ENCODE measurements around the gene AP3B1.

AP3B1 gene

DNA sequence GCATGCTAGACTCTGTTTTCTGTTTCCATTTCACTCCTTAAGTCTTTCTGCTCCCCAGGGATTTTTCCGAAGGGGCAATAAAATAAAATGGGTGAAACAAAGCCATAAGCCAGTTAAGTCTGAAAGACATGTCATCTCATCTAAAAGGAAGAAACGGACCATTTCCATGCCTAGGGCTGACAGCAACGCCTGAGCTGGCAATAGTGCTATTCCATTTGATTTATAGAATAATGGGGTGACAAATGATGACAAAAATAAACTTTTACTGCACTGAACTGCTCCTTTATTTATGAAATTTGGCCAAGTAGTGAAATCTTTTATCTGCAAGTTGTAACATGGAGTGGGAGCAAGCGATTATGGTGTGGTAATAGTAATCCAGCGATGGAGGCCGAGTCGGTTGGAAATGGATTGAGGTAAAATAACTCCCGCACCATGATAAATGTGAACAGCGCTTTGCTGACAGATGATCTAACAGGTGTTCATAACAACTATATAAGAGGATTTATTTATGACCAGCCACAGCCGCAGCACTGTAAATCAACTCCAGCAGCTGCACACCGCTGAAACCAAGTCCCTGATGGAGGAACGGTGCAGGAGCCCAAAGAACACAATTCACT, 298.6 kb downstream of the AP3B1 start:
- DNase-seq, result no peak

GRCh38 chr5:77994943-77995342, 299.6 kb downstream of the AP3B1 start:
- no peak for DNase-seq

DNA sequence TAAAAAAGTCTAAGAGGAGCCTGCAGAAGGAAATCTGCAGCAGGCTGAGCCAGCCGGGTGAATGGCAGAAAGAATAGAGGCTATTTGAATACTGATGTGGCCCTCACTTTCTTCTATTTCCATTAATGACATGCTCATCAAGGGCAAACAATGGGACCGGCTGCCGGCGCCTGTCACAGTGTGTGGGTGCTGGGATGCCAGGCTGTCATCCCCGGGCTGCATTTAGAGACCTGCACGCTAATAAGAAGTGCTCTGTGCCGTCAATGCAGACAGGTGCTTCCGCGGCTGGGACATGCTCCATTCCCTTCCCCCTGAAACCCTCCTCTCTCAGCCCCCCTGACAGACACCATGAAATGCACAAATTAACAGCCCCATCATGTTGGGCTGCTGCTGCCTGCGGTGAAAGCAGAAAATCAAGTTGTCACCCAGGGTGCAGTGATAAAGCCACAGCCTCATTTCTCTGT, 300.6 kb downstream of the AP3B1 start:
- no peak for DNase-seq

DNA sequence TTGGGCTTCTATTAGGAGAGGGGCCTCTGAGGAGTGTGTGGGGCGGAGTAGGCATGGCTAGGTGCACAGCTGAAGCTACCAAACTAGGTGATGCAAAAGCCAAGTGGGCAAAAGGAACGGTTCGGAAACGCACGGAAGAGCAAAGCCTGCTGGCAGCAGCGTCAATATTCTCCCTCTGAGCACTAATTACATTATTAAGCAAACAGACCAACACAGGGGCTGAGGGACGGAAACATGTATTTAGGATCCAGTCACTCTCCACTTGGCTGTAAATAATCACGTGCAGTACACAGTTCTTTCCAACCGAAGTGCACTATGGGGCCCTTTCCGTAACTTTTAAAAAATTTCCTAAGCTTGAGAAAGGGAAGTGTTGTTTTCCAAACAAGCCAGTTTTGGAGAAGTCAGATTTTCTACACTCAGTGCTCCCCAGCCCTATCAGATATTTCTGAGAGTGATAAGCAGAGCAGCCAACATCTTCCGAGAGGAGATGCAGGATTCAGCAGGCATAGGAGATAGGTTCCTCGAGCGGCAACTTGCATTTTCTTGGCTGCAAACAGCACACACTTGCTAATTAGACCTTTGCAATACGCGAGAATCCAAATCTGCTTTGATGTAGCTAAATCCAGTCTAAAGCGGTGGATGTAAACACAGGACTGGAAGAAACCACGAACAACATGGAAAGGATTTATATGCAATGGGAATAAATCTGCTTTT, 301.2 kb downstream of the AP3B1 start:
- DNase-seq, result no peak

DNA sequence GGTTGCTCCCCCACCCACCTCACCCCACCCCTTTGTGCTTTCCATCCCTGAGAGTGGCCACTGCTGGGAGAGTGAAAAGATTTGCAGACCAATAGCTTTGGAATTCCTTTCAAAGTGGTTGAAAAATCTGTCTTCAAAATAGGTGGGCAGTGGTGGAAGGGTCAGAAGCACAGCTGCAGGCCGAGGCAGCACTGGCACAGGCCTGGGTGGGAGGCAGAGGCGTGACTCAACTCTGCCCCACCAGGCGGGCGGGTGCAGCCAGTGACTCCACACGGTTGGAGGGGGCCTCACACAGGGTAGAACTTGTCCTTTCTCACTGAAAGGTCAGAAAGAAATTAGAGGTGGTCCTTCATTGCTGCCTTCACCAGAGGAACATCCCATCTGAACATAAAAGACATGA, 303.4 kb downstream of the AP3B1 start:
- no peak for DNase-seq

GRCh38 chr5:77990020-77990419, 304.5 kb downstream of the AP3B1 start:
- no peak for DNase-seq

DNA sequence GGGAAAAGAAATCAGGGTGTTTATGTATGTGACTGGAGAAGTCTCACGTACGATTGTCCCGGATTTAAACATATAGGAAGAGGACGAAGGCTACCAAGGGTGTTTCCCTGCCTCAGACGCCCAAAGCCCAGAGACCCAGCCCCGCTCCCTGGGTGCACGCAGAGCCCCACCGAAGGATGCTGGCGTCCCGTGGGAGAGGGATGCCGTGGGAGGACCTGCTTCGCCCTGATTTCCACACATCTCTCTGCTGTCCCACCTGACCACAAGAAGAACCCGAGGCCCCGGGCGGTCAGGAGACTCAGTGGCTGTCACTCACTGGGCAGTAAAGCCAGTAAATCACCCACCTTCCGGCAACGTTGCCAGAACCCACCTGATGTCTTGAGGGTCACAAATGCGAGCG, 306.5 kb downstream of the AP3B1 start:
- no peak for DNase-seq

GRCh38 chr5:77987331-77987730, 307.2 kb downstream of the AP3B1 start:
- DNase-seq, result no peak

DNA sequence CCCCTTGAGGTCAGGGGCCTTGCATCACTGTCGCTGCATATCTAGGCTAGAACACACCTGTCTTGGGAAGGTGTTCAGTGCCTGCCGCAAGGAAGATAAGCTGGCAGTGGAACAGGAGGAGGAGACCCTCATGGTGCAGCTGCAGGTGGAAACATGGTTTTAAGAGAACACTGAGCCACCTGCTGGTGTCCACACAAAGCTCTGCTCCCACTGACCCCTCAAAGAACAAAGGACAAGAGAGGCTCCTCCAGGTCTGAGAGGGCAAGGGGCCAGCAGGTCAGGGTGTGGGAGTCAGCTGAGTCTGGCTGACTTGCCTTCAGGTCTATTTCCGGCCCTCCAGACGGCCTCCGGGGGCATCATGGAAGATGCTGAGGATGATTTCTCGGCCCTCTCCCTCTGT, 308.2 kb downstream of the AP3B1 start:
- DNase-seq, result no peak

DNA sequence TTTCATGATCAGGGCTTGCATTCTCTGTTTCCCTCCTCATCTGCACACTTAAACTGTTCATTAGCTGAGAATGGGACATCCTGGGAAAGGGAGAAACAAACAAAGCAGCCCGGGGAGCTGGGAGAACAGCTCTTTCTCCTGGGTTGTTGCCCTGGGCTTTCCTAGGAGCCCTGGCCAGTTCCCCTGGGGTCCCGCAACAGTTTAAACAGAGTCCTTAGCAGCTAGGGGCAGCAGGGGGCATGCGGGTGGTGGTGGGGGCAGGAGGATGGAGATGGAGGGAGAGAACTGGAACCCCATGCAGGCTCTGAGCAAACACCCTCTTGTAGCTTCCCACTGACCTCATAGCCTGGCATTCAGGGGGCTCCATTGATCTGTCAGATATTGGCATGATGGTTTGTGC, 309.3 kb downstream of the AP3B1 start:
- no peak for DNase-seq

DNA sequence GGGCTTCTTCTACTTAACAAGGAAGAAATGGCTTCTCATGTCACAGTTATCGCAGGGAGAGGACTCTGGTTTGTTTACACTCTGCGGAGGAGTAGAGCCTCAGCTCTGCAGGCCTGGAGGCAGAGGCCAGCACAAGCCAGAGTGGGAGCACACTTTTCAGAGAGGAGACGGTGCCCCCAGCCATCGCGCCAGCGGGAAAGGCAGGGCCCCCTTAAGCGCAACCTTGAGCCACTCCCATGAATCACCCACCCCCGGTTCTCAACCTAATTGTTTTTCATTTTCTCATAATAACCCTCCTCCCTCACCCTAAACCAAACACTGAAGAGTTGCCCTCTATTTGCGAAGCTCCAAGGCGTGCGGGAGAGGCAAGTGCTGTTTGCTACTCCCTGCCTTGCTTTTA, 309.9 kb downstream of the AP3B1 start:
- DNase-seq, result no peak

GRCh38 chr5:77983482-77984199, 310.9 kb downstream of the AP3B1 start:
- no peak for DNase-seq

GRCh38 chr5:77981820-77982219, 312.7 kb downstream of the AP3B1 start:
- DNase-seq, result no peak

- no peak for DNase-seq
These were observed 319.9 kb downstream of the AP3B1 start for GRCh38 chr5:77974576-77974975.

- no peak for DNase-seq
These were observed 321.3 kb downstream of the AP3B1 start for GRCh38 chr5:77973253-77973609.

GRCh38 chr5:77972469-77973252, 321.8 kb downstream of the AP3B1 start:
- DNase-seq, result peak; percentile 6 to 7

DNA sequence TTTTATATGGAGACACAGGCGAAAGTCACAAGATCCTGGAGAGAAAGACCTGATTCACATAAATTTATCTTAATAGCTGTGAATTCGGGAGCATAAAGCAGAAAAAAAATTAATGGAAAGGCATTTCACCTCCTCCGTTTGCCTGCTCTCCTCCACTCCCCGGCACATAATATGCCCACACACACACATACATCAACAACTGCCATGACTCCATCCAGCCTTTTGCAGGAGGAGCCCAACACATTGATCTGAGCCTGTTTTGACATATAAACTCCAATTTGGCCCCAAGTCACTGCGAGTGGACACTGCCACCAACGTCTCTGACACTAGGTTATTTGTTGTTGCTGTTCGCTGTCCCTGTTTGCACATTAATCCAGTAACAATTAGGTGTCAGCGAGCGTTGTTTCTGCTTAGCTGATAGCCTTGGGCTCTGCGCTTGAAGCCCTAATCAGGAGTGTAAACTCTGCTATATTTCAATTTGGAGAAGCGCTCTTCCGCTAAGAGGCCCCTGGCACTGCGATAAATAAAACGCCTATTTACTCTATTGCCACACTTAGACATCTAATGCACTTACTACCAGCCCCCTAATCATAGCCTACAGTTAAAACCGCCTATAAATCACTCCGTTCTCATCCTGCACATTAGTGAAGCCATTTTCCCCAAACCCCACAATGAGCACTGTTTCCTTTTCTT, 322.6 kb downstream of the AP3B1 start:
- no peak for DNase-seq

GRCh38 chr5:77970891-77971290, 323.6 kb downstream of the AP3B1 start:
- DNase-seq, result no peak

GRCh38 chr5:77963795-77964194, 330.7 kb downstream of the AP3B1 start:
- DNase-seq, result no peak

DNA sequence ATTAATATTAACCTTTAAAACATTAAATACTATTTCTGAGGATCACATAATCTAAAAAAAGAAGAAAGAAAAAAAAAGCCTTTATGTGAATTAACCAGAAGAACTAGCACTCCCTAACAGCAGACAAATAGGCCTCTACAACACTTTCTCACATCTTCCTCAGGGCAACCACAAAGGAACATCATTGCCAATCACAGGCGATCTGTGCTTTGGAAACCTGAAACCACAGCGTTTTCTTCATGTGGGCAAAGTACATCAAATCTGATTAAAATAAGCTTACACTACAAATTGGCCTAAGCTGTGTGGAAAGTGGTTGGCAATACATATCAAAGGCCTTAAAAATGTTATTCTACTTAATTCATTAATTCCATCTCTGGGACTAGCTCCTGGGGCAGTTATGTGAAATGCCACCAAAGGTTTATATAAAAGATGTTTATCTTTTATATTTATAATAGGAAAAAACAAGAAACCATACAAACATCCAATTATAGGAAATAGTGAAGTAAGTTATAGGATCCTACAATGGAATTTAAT, 333.6 kb downstream of the AP3B1 start:
- no peak for DNase-seq

- no peak for DNase-seq
These were observed 334.2 kb downstream of the AP3B1 start for GRCh38 chr5:77960305-77960704.

GRCh38 chr5:77958642-77959330, 335.7 kb downstream of the AP3B1 start:
- DNase-seq, result no peak
